Mucosa of stomach (tissue), 1 donor: Measurements from ENCODE around the gene GPATCH8.

ENCODE experiments used
- H3K27me3 ChIP-seq: one replicate; pipeline ENCODE4 v1.7.0; 2013; ENCODE audit warnings: mild to moderate bottlenecking, low read length; ENCODE audit not compliant: control insufficient read depth, insufficient read depth
- H3K36me3 ChIP-seq: one replicate; pipeline ENCODE4 v1.7.0; 2013; ENCODE audit warnings: low read length; ENCODE audit not compliant: control insufficient read depth, insufficient read depth
- H3K4me1 ChIP-seq: one replicate; pipeline ENCODE4 v1.7.0; 2013; ENCODE audit warnings: mild to moderate bottlenecking, low read length; ENCODE audit not compliant: control insufficient read depth, insufficient read depth
- H3K4me3 ChIP-seq: one replicate; pipeline ENCODE4 v1.7.0; 2013; ENCODE audit warnings: low read length
- H3K9ac ChIP-seq: one replicate; pipeline ENCODE4 v1.7.0; 2013; ENCODE audit warnings: mild to moderate bottlenecking, low read length, moderate library complexity
- H3K9me3 ChIP-seq: one replicate; pipeline ENCODE4 v1.7.0; 2013; ENCODE audit warnings: mild to moderate bottlenecking, low read length, moderate library complexity; ENCODE audit not compliant: control insufficient read depth
- donor health status: Pancreatic carcinoma.

The GPATCH8 gene

DNA sequence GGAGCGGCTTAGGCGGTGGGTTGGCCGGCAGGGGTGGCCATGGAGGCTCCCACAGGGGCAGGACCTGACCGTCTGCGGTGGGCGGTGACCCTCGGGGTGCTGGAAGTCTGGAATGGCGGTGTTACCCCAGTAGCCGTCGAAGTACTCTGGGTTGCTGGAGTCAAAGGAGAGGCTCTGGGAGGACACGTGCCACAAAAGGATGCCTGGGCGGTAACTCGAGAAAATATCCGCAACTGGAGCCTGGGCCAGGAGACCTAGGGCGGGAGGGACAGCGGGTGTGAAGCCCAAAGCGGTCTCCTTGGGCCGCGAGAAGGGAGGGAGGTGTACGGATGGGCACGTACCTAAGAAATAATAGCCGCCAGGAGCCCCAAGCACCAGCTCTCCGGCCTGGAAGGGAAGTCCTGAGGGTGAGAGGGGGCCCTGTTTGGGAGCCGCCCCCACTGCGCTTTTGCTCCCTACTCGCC lies 118.4 kb downstream of the GPATCH8 start:
- H3K27me3 ChIP-seq, result peaks cover 42% of the 10 kb centered on the region
- H3K9ac ChIP-seq, result no peak overlapping the region
- H3K4me3 ChIP-seq, result no peak overlapping the region
- H3K4me1 ChIP-seq, result peaks cover 15% of the 10 kb centered on the region
- no peaks in the 10 kb centered on the region for H3K9me3 ChIP-seq
- H3K36me3 ChIP-seq, result no peaks in the 10 kb centered on the region

DNA sequence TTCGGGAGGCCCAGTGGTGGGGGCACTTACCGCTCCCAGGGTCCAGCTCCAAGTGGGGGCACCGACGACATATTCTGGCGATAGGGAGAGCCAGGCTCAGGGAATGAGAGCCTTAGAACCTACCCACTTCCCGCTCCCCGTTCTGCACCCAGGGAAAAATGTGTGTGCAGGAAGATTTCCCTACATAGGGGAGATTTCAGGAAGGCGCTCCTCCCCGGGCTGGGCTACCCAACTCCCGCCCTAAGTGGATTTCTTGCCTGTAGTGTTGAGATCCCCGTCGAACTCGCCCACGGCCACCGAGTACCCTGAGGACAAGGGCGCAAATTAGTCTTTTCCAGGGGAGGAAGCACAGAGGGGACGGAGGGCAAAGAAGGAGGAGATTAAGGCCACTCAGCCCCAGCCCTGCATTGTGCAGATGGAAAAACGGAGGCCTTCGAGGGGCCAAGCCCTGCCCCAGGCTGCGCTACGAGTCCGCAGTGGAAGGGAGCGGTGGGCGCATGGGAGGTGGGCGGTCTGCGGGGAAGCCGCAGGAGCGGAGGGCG lies 118.9 kb downstream of the GPATCH8 start:
- peaks cover 15% of the 10 kb centered on the region for H3K4me1 ChIP-seq
- no peaks in the 10 kb centered on the region for H3K36me3 ChIP-seq
- H3K9ac ChIP-seq, result no peak overlapping the region
- H3K9me3 ChIP-seq, result no peaks in the 10 kb centered on the region
- H3K4me3 ChIP-seq, result no peak overlapping the region
- peaks cover 42% of the 10 kb centered on the region for H3K27me3 ChIP-seq

DNA sequence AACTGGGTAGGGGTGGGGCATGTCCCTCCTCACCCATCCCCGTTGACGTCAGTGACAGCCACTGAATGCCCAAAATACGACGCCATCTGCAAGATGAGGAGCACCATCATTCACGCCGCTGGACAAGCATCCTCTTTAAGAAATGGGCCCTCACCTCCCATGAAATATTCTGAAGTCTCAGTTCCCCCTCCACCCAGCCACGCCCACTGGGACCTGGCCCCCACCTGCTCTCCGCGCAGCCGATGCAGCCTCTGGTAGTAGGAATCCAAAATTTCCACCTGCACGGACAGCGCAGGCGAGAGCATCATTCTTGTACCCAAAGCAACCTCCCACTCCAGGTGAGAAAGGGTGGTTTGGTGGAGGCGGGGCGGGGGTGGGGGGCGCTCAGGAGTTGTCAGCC lies 119.3 kb downstream of the GPATCH8 start:
- Histone ChIP-seq H3K9ac (no peak overlapping the region), H3K36me3 (no peaks in the 10 kb centered on the region), H3K9me3 (no peaks in the 10 kb centered on the region), H3K4me1 (peaks cover 15% of the 10 kb centered on the region), H3K27me3 (peaks cover 42% of the 10 kb centered on the region), H3K4me3 (no peak overlapping the region)

DNA sequence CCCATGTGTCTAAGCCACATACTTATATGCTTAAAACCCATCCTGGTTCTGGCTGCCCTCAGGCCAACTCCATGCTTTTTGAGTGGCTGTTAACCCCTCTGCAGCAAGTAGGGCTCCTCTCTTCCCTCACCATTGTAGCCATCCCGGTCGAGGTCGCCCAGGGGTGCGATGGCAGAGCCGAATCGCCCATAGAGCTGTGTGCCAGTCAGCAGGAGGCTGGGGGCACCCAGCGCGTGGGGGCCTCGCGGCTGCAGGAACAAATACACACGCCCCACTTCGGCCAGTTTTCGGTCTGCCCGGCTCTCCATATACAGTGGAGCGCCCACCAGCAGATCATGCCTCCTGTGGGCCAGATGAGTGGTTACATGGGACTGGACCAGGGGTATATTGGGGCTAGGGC lies 119.8 kb downstream of the GPATCH8 start:
- H3K4me3 ChIP-seq, result no peak overlapping the region
- H3K9ac ChIP-seq, result no peak overlapping the region
- no peaks in the 10 kb centered on the region for H3K36me3 ChIP-seq
- H3K27me3 ChIP-seq, result peaks cover 42% of the 10 kb centered on the region
- H3K4me1 ChIP-seq, result peaks cover 15% of the 10 kb centered on the region
- no peaks in the 10 kb centered on the region for H3K9me3 ChIP-seq

DNA sequence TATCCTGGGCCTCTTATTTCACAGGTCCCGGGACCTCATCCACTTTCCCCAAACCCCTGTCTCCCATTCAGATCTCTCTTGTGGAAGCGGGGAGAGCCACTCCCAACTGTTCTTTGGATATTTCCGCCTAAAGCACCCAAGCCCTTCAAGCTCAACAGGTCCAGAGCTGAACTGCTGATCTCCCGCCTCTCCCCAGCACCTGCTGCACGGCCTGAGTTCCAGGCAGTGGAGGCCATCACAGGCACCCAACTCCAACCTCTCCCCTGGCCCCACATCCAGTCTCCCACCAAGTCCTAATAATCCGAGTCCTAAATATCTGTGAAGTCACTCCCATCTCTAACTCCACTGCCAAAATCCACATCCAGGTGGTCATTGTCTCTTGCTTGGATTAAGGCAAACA lies 120.3 kb downstream of the GPATCH8 start:
- Histone ChIP-seq H3K4me1 (peaks cover 15% of the 10 kb centered on the region), H3K9me3 (no peaks in the 10 kb centered on the region), H3K27me3 (peaks cover 42% of the 10 kb centered on the region), H3K36me3 (no peaks in the 10 kb centered on the region), H3K4me3 (no peak overlapping the region), H3K9ac (no peak overlapping the region)

DNA sequence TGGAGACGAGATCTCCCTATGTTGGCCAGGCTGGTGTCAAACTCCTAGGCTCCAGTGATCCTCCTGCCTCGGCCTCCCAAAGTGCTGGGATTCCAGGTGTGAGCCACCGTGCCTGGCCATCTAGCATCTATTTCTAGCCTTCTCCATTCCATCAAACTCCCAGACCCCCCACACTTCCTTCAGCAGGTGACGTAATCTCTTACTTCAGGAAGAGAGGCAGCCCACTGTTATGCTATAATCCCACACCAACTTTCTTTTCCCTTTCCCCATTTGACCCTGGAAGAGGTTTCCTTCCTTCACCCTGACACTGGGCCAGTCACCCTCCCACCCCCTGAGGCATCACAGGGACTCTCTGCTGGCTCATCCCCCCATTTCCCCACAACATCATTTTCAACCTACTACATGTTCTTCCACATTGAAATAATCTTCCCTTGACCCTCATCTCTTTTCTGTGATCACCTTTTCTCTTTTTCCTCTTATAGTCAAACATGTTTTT lies 121.3 kb downstream of the GPATCH8 start:
- no peak overlapping the region for H3K9ac ChIP-seq
- no peak overlapping the region for H3K4me3 ChIP-seq
- peaks cover 42% of the 10 kb centered on the region for H3K27me3 ChIP-seq
- peaks cover 15% of the 10 kb centered on the region for H3K4me1 ChIP-seq
- no peaks in the 10 kb centered on the region for H3K36me3 ChIP-seq
- no peaks in the 10 kb centered on the region for H3K9me3 ChIP-seq

DNA sequence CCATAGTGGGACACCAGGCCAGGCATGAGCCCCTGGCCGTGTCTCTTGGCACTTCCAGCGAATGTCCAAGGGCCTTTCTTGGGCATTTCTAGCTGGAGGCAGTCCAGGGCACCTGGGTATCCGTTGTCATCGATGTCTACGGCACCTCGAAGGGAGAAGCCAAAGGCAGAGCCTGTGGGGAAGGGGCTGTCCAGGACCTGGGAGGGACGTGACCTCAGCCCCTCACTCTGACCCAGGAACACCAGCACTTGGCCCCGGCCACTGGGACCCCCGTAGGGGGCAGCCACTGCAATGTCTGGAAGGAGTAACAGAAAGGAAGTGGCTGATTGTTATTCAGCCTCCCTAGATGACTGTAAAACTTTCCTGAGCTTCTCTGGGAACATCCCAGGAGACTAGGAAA lies 122.4 kb downstream of the GPATCH8 start:
- Histone ChIP-seq H3K36me3 (no peaks in the 10 kb centered on the region), H3K27me3 (peaks cover 32% of the 10 kb centered on the region), H3K4me1 (peaks cover 9% of the 10 kb centered on the region), H3K9ac (no peak overlapping the region), H3K9me3 (no peaks in the 10 kb centered on the region), H3K4me3 (no peak overlapping the region)

DNA sequence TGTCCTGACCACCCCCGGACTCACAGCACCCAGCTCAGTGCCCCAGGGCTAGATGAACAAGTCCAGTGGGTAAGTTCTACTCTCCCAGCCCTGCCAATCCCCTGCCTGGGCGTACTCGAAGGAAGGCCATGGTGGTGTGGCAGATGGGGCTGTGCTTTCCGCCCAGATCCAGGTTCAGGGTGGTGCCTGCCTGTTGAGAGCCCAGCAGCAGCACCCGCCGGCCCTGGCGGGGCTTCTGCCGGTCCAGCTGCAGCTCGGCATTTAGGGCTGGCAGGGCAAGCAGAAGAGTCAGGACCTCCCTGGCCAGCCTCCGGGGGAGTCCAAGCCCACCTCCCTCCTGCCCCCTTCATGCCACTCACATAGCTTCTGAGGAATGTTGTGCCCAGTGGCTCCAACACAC lies 123.3 kb downstream of the GPATCH8 start:
- peaks cover 23% of the 10 kb centered on the region for H3K27me3 ChIP-seq
- H3K9me3 ChIP-seq, result no peaks in the 10 kb centered on the region
- H3K9ac ChIP-seq, result no peak overlapping the region
- peaks cover 3% of the 10 kb centered on the region for H3K4me1 ChIP-seq
- no peaks in the 10 kb centered on the region for H3K36me3 ChIP-seq
- no peak overlapping the region for H3K4me3 ChIP-seq

DNA sequence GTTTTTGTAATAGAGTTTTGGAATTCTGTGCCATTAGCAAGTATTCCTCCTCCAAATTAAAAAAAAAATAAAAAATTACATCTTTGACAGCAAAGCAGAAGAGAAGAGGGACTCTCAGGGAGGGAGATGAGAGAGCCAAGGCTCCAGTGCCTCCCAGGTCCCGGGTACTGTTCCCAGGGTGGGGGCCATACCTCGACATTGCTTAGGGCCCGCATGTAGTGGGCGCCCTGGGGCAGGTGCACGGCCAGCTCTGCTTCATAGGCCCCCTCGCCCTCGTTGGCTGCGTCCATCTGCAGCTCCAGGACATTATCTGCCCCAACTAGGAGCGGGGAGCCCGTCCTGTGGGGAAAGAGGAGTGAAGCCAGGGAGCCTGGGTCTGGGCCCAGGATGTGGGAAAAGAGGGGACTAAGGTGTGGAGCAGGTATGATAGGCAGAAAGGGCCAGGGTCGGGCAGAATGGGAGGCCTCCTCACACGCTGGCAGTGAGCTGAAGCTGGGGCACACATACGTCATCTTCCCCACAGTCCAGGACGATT lies 125.0 kb downstream of the GPATCH8 start:
- no peaks in the 10 kb centered on the region for H3K36me3 ChIP-seq
- H3K9ac ChIP-seq, result no peak overlapping the region
- H3K9me3 ChIP-seq, result no peaks in the 10 kb centered on the region
- no peak overlapping the region for H3K4me3 ChIP-seq
- no peaks in the 10 kb centered on the region for H3K4me1 ChIP-seq
- peaks cover 12% of the 10 kb centered on the region for H3K27me3 ChIP-seq

DNA sequence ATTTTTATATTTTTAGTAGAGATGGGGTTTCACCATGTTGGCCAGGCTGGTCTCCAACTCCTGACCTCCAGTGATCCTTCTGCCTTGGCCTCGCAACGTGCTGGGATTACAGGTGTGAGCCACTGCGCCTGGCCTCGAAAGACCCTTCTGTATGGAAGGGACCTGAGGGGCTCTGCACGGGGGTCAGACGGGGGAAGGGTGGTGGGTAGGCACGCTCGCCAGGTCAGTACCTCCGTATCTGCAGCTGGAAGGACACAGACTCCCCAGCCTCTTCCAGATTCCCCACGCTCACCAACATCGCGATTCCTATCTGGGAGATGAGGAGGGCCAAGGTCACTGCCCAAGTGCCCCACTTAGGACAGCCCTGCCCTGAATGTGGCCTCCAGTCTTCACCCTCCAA lies 126.4 kb downstream of the GPATCH8 start:
- peaks cover 7% of the 10 kb centered on the region for H3K27me3 ChIP-seq
- no peaks in the 10 kb centered on the region for H3K4me1 ChIP-seq
- H3K36me3 ChIP-seq, result no peaks in the 10 kb centered on the region
- no peaks in the 10 kb centered on the region for H3K9me3 ChIP-seq
- no peak overlapping the region for H3K9ac ChIP-seq
- H3K4me3 ChIP-seq, result no peak overlapping the region

DNA sequence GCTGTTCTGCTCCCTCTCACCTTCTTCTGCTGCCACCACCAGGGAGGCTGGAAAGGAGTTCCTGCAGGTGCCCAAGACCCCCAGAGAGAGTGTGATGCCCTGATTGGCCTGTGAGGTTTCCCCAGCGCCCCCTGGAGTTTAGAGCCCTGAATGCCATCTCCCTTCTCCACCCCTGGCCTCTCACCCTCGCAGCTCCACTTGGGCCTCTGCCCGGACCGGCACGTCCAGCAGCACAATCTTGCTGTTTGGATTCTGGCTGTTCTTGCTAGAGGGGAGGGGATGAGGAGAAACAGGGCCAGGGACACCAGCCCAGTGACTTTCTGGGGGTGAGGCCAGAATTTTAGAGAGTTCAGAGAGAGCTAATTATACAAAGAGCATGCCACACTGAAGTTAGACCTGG lies 127.1 kb downstream of the GPATCH8 start:
- H3K9me3 ChIP-seq, result no peaks in the 10 kb centered on the region
- H3K36me3 ChIP-seq, result no peaks in the 10 kb centered on the region
- no peak overlapping the region for H3K9ac ChIP-seq
- no peak overlapping the region for H3K4me3 ChIP-seq
- H3K4me1 ChIP-seq, result no peaks in the 10 kb centered on the region
- peaks cover 7% of the 10 kb centered on the region for H3K27me3 ChIP-seq

DNA sequence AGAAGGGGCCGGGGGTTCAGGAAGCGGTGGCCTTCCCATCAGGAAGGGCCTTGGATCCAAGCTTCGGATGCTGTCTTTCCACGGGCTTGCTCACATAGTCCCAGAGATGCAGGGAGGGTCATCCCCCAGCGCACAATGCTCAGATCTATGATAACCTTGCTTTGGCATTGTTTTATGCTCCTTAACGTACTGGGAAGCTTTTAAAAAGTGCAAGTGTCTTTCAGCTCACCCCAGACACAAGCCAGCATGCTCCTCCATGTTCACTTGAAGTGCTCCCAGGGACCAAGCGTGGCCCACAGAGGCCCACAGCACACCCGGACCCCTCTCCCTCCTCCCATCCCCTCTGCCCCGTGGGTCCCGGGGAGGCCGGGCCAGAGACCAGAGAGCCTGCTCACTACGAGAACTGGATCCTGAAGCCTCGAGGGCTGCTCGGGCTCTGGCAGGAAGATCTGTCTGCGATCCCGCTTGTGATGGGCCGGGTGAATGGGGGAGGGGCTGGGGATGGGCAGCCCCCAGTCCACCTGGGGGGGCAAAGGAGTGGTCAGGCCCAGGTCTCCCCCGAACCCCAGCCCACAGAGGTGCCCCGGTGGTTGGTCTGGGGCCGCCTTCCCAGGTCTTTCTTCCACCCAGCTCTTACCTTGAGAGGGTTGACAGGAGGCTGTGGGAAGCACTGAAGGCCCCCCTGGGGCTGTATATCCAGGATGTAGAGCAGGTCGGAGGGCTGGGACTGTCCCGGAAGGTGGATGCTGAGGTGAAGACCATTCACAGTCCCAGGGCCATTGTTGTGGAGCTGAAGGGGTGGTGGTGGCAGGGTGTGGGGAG lies 127.8 kb downstream of the GPATCH8 start:
- Histone ChIP-seq H3K9ac (no peak overlapping the region), H3K9me3 (no peaks in the 10 kb centered on the region), H3K4me3 (no peak overlapping the region), H3K36me3 (no peaks in the 10 kb centered on the region), H3K27me3 (peaks cover 7% of the 10 kb centered on the region), H3K4me1 (no peaks in the 10 kb centered on the region)
